HCT116 (cell line): Measurements from ENCODE around the gene PDP2. TPM values are rescaled to one million over a fixed set of nuclear protein-coding genes. Genes with fewer than 3 reads are reported as not detected.

ENCODE experiments used
- ATAC-seq: fragments of 200-7000 bp; cut with Tn5 transposase; 2 replicates; pipeline ENCODE4 v1.9.1; 2020; ENCODE audit warnings: mild to moderate bottlenecking, moderate library complexity
- BruUV-seq: library from RNA; stranded (reverse); fragments of 400-500 nt; replicated peaks from 2 replicates; lab custom pipeline; 2021; lab: Mats Ljungman, UMichigan
- CTCF ChIA-PET: fragments of 300-600 bp; sonication (Branson Sonifier 250); formaldehyde crosslinking; loops from one replicate; lab custom pipeline; 2021; ENCODE audit warnings: antibody characterized with exemption; lab: Charles Lee
- POLR2A ChIA-PET: fragments of 300-600, 350-600 bp; sonication (Branson Sonifier 250); formaldehyde crosslinking; loops from one replicate; lab custom pipeline; 2021; ENCODE audit warnings: antibody characterized with exemption; lab: Charles Lee
- RAD21 ChIA-PET, 2 experiments: fragments of 300-600 bp; sonication (Branson Sonifier 250); formaldehyde crosslinking; loops; one replicate each; lab custom pipeline; 2023; ENCODE audit warnings: low total read pairs in 2 of 2; ENCODE audit not compliant: uncharacterized antibody in 2 of 2, unreplicated experiment in 2 of 2, low non-redundant PET in 1 of 2; lab: Charles Lee
- DNase-seq: peaks from one replicate; pipeline ENCODE4 v3.0.0-alpha.2; 2010; ENCODE audit warnings: low read depth, low spot score
- H2AFZ ChIP-seq: fragments of 200-600 bp; shearing (Covaris generic), sonication (generic); 2 replicates; pipeline ENCODE4 v1.6.1; 2017; ENCODE audit warnings: low read depth, mixed run types, mixed read lengths, antibody characterized with exemption, low read length; ENCODE audit not compliant: poor library complexity, severe bottlenecking
- H3K27ac ChIP-seq: 2 replicates; pipeline ENCODE4 v1.5.1; 2012; ENCODE audit warnings: low read depth, low read length
- H3K27me3 ChIP-seq: fragments of 200-600 bp; sonication (generic); 2 replicates; pipeline ENCODE4 v1.6.1; 2016; ENCODE audit warnings: mixed run types, low read length, mixed read lengths; ENCODE audit not compliant: insufficient read depth
- H3K36me3 ChIP-seq, 2 experiments: fragments of 200-500 bp in 1 of 2; fragments of 200-600 bp in 1 of 2; sonication (Bioruptor generic) in 1 of 2; sonication (generic) in 1 of 2; 2 replicates each; pipeline versions ENCODE4 v1.5.1 to v1.6.1; 2014 to 2016; ENCODE audit warnings: low read length in 2 of 2, inconsistent platforms in 1 of 2, mixed read lengths in 1 of 2, mixed run types in 1 of 2; ENCODE audit not compliant: insufficient read depth in 2 of 2, control insufficient read depth in 1 of 2
- H3K4me1 ChIP-seq, 2 experiments: fragments of 200-600 bp in 1 of 2; sonication (generic) in 1 of 2; 2 replicates each; pipeline versions ENCODE4 v1.5.1 to v1.6.1; 2012 to 2017; ENCODE audit warnings: low read length in 2 of 2, inconsistent platforms in 1 of 2, mild to moderate bottlenecking in 1 of 2, mixed read lengths in 1 of 2, mixed run types in 1 of 2, moderate library complexity in 1 of 2; ENCODE audit not compliant: insufficient read depth in 2 of 2, control insufficient read depth in 1 of 2
- H3K4me2 ChIP-seq: fragments of 200-600 bp; sonication (generic); 2 replicates; pipeline ENCODE4 v1.6.1; 2017; ENCODE audit warnings: mixed run types, low read length, mixed read lengths
- H3K4me3 ChIP-seq, 2 experiments: fragments of 200-600 bp in 1 of 2; sonication (generic) in 1 of 2; replicated peaks in 1 of 2; 2 replicates each; pipeline ENCODE4 v1.5.1; 2011 to 2016; ENCODE audit warnings: low read length in 2 of 2, control low read depth in 1 of 2, low read depth in 1 of 2, mild to moderate bottlenecking in 1 of 2, mixed read lengths in 1 of 2, mixed run types in 1 of 2
- H3K79me2 ChIP-seq: fragments of 200-600 bp; sonication (generic); 2 replicates; pipeline ENCODE4 v1.6.1; 2017; ENCODE audit warnings: mild to moderate bottlenecking, mixed run types, low read length, moderate library complexity, mixed read lengths; ENCODE audit not compliant: insufficient read depth
- H3K9ac ChIP-seq: fragments of 200-600 bp; sonication (generic); 2 replicates; pipeline ENCODE4 v1.6.1; 2016; ENCODE audit warnings: low read length, mixed read lengths
- H3K9me2 ChIP-seq: fragments of 200-600 bp; sonication (generic), shearing (Covaris generic); 2 replicates; pipeline ENCODE4 v1.6.1; 2017; ENCODE audit warnings: mixed run types, mild to moderate bottlenecking, moderate library complexity; ENCODE audit not compliant: insufficient read depth
- H3K9me3 ChIP-seq, 2 experiments: fragments of 200-500 bp in 1 of 2; fragments of 200-600 bp in 1 of 2; sonication (Bioruptor generic) in 1 of 2; sonication (generic) in 1 of 2; 2 replicates each; pipeline ENCODE4 v1.6.1; 2014 to 2017; ENCODE audit warnings: low read length in 2 of 2, mixed read lengths in 2 of 2, inconsistent platforms in 1 of 2, low read depth in 1 of 2, mild to moderate bottlenecking in 1 of 2, mixed run types in 1 of 2, moderate library complexity in 1 of 2; ENCODE audit not compliant: control insufficient read depth in 1 of 2, insufficient read depth in 1 of 2
- H4K20me1 ChIP-seq: fragments of 200-600 bp; sonication (generic), shearing (Covaris generic); 2 replicates; pipeline ENCODE4 v1.6.1; 2017; ENCODE audit warnings: mixed run types, mild to moderate bottlenecking, moderate library complexity; ENCODE audit not compliant: insufficient read depth
- CBX3 ChIP-seq: IDR thresholded peaks from 2 replicates; pipeline ENCODE4 v1.6.1; 2012; ENCODE audit warnings: low read depth
- CEBPB ChIP-seq: IDR thresholded peaks from 2 replicates; pipeline ENCODE4 v1.6.1; 2012; ENCODE audit warnings: low read depth
- ELF1 ChIP-seq: IDR thresholded peaks from 2 replicates; pipeline ENCODE4 v1.6.1; 2012; ENCODE audit warnings: low read depth, borderline replicate concordance
- EZH2 ChIP-seq: fragments of 200-600 bp; sonication (generic); IDR thresholded peaks from 2 replicates; pipeline ENCODE4 v1.6.1; 2017; ENCODE audit warnings: antibody characterized with exemption, mixed run types
- EZH2phosphoT487 ChIP-seq: fragments of 200-600 bp; IDR thresholded peaks from 2 replicates; pipeline ENCODE4 v1.6.1; 2018; ENCODE audit warnings: antibody characterized with exemption, borderline replicate concordance
- POLR2A ChIP-seq: IDR thresholded peaks from 2 replicates; pipeline ENCODE4 v1.7.0; 2011; ENCODE audit warnings: borderline replicate concordance; ENCODE audit not compliant: insufficient read depth, insufficient read length; ENCODE audit errors: extremely low read depth
- intact Hi-C: fragments of 100-400 bp; cut with micrococcal nuclease; formaldehyde crosslinking; loops from 2 replicates; pipeline ENCODE4 v1.10.0; 2022
- total RNA-seq: library from RNA; stranded (reverse); gene quantifications from one replicate; pipeline ENCODE4 v1.2.1, GENCODE V29; 2021; ENCODE audit not compliant: unreplicated experiment

Gene PDP2
- total RNA-seq, 1 experiment from 2014 or later = 19.9 TPM

GRCh38 chr16:66937725-66938337 is 57.5 kb downstream of the PDP2 start:
- Histone ChIP-seq H3K27ac (no peak overlapping the region), H4K20me1 (no peaks in the 10 kb centered on the region), H3K4me2 (no peak overlapping the region), H3K4me1 (peaks cover 0 to 21% of the 10 kb centered on the region in 2 experiments; a peak in 3 of 4 replicates), H3K9ac (no peak overlapping the region), H3K9me2 (no peaks in the 10 kb centered on the region), H3K9me3 (no peaks in the 10 kb centered on the region), H3K79me2 (peaks cover 53% of the 10 kb centered on the region), H2AFZ (no peak overlapping the region), H3K36me3 (peaks cover 29 to 33% of the 10 kb centered on the region in 2 experiments; a peak in 3 of 4 replicates), H3K4me3 (no peak overlapping the region), H3K27me3 (no peaks in the 10 kb centered on the region)
- CTCF ChIA-PET = interaction anchor here (1.2 kb wide), 1 partner anchor 23 kb away, joined by 3 read pairs; the partner anchor contains the start of gene CES3
- POLR2A ChIA-PET = no interaction called here
- DNase-seq (no peak), ATAC-seq (no peak)
- intact Hi-C loops = no loop called here
- no peak for TF ChIP-seq CEBPB
- TF ChIP-seq EZH2 = no peak
- no peak for TF ChIP-seq ELF1
- no TSS peak for BruUV-seq
- RAD21 ChIA-PET = no interaction called here

DNA sequence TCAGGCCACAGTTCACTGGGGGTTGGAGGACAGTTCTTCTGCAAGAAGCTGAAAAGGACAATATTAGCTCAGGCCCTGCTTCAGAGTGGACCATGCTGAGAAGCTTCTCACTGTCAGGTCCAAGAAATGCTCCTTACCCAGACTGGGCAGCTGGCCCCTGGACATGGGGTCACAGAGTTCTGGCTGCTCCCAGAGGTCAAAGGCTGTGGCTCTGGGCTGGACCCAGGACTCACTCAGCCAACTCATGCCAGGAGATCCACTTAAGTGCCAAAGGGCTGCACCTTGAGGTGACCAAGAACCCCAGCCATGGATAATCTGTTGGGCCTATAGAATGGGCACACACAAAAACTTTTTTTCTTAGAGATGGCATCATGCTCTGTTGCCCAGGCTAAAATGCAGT is 59.1 kb downstream of the PDP2 start:
- intact Hi-C loops = no loop called here
- no TSS peak for BruUV-seq
- no peak overlapping the region for H3K9ac ChIP-seq
- ATAC-seq = no peak
- no peaks in the 10 kb centered on the region for H3K9me2 ChIP-seq
- peaks cover 37% of the 10 kb centered on the region for H3K79me2 ChIP-seq
- RAD21 ChIA-PET = no interaction called here
- no peaks in the 10 kb centered on the region for H4K20me1 ChIP-seq
- no peaks in the 10 kb centered on the region for H3K9me3 ChIP-seq
- peaks cover 29 to 33% of the 10 kb centered on the region in 2 experiments; a peak in 3 of 4 replicates for H3K36me3 ChIP-seq
- TF ChIP-seq CBX3 (no peak), POLR2A (no peak), EZH2phosphoT487 (no peak)
- TF ChIP-seq, all 23 proteins: peak for 0
- POLR2A ChIA-PET = no interaction called here
- Histone ChIP-seq H2AFZ (no peak overlapping the region), H3K27ac (no peak overlapping the region), H3K4me1 (peaks cover 0 to 13% of the 10 kb centered on the region in 2 experiments; a peak in 2 of 4 replicates), H3K27me3 (no peaks in the 10 kb centered on the region), H3K4me3 (no peak overlapping the region), H3K4me2 (no peak overlapping the region)
- CTCF ChIA-PET = no interaction called here
- DNase-seq = no peak
